PFSK-1 (cell line): ENCODE results near the gene IL6.

Experiments
- FOXP2 ChIP-seq: optimal IDR thresholded peaks from 2 replicates; pipeline ENCODE3; 2011; ENCODE audit warnings: borderline replicate concordance, control low read depth, inconsistent platforms; ENCODE audit not compliant: insufficient read depth; ENCODE audit errors: extremely low read length, extremely low read depth
- POLR2AphosphoS5 ChIP-seq: IDR thresholded peaks from 2 replicates; pipeline ENCODE4 v1.6.1; 2012; ENCODE audit warnings: low read depth, mild to moderate bottlenecking, control low read depth, low read length, moderate library complexity
- REST ChIP-seq, 2 experiments: IDR thresholded peaks; 2 replicates each; pipeline versions ENCODE4 v1.6.1 to v1.8.0; 2011 to 2012; ENCODE audit warnings: low read depth in 2 of 2, low read length in 2 of 2, control low read depth in 1 of 2, inconsistent platforms in 1 of 2, mild to moderate bottlenecking in 1 of 2, moderate library complexity in 1 of 2; ENCODE audit not compliant: insufficient read depth in 1 of 2
- SIN3A ChIP-seq: IDR thresholded peaks from 2 replicates; pipeline ENCODE4 v1.6.1; 2012; ENCODE audit warnings: mild to moderate bottlenecking, low read length, moderate library complexity, borderline replicate concordance; ENCODE audit not compliant: insufficient read depth
- TAF1 ChIP-seq: IDR thresholded peaks from 2 replicates; pipeline ENCODE4 v1.6.1; 2012; ENCODE audit warnings: low read length, control low read depth, borderline replicate concordance; ENCODE audit not compliant: insufficient read depth

The IL6 gene

GRCh38 chr7:22771194-22771871, 44.3 kb downstream of the IL6 start:
- no peak for TF ChIP-seq FOXP2
- TF ChIP-seq SIN3A = no peak
- no peak for TF ChIP-seq POLR2AphosphoS5
- TF ChIP-seq REST (IDR thresholded peaks at IDR 0.05; ENCODE audit: insufficient read depth in 1 of 2, low read depth in 2 of 2, low read length in 2 of 2) = no peak
- TF ChIP-seq TAF1 = no peak

- TF ChIP-seq TAF1 (no peak), FOXP2 (no peak), REST (IDR thresholded peaks at IDR 0.05; ENCODE audit: insufficient read depth in 1 of 2, low read depth in 2 of 2, low read length in 2 of 2) (no peak), SIN3A (no peak), POLR2AphosphoS5 (no peak)
Observed at GRCh38 chr7:22771872-22772228, 44.9 kb downstream of the IL6 start.

- TF ChIP-seq SIN3A (no peak), FOXP2 (no peak), TAF1 (no peak)
Observed at GRCh38 chr7:22772885-22773284, 45.9 kb downstream of the IL6 start.

DNA sequence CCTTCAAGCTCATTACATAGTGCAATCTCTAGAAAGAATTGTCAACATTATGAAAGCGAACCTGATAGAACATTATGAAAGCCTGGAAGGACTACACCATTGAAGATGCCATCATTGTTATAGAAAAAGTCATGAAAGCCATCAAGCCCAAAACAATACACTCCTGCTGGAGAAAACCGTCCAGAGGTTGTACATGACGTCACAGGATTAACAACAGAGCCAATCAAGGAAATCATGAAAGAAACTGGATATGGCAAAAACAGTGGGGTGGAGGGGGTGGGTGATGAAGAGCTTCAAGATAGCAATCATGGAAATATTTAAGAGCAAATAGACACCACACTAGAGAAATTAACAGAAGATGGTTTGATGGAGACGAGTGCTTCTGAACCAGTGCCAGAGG, 50.0 kb downstream of the IL6 start:
- TF ChIP-seq POLR2AphosphoS5 = no peak
- no peak for TF ChIP-seq TAF1
- TF ChIP-seq FOXP2 = no peak
- TF ChIP-seq REST (IDR thresholded peaks at IDR 0.05; ENCODE audit: insufficient read depth in 1 of 2, low read depth in 2 of 2, low read length in 2 of 2) = no peak
- no peak for TF ChIP-seq SIN3A

- TF ChIP-seq TAF1 = no peak
- TF ChIP-seq REST (IDR thresholded peaks at IDR 0.05; ENCODE audit: insufficient read depth in 1 of 2, low read depth in 2 of 2, low read length in 2 of 2) = no peak
- no peak for TF ChIP-seq POLR2AphosphoS5
- TF ChIP-seq FOXP2 = no peak
- TF ChIP-seq SIN3A = no peak
Observed at GRCh38 chr7:22781230-22781711, 54.3 kb downstream of the IL6 start.
